ENCODE results near the gene ODAD2. TPM values are rescaled to one million over a fixed set of nuclear protein-coding genes. Genes with fewer than 3 reads are reported as not detected.
A peak's percentile ranks its signal among the peaks of the same experiment; 100 is the strongest.

ODAD2 gene
- total and polyA plus RNA-seq, 2 experiments from 2014 or later = 0.63 to 0.68 TPM

DNA sequence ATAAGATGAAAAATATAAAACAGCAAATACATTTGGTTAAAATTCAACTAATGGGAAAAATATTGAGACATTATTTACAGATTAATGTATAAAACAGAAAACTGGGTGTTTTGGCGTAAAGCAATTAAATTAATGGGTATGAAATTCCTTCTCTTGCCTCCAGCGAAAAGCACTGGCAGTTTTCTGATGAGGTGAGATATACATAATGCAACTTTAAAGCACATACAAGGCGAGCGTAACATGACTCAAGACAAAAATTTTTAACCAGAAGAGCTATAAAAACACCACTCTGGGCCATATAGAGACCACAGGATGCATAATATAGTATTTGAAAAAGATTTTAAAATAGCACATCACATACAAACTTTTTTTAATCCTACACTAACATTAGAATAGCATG, 120.6 kb downstream of the ODAD2 start:
- Histone ChIP-seq H3K9me3 (ENCODE audit: low read depth) (no peaks in the 10 kb centered on the region), H3K36me3 (no peaks in the 10 kb centered on the region), H3K27me3 (no peaks in the 10 kb centered on the region), H3K4me3 (no peak overlapping the region), H3K4me1 (ENCODE audit: low read depth) (no peaks in the 10 kb centered on the region), H3K27ac (no peak overlapping the region)
- DNase-seq (ENCODE audit: low read depth in 1 of 2, low spot score in 1 of 2) = no peak
- TF ChIP-seq, protein P1, sequence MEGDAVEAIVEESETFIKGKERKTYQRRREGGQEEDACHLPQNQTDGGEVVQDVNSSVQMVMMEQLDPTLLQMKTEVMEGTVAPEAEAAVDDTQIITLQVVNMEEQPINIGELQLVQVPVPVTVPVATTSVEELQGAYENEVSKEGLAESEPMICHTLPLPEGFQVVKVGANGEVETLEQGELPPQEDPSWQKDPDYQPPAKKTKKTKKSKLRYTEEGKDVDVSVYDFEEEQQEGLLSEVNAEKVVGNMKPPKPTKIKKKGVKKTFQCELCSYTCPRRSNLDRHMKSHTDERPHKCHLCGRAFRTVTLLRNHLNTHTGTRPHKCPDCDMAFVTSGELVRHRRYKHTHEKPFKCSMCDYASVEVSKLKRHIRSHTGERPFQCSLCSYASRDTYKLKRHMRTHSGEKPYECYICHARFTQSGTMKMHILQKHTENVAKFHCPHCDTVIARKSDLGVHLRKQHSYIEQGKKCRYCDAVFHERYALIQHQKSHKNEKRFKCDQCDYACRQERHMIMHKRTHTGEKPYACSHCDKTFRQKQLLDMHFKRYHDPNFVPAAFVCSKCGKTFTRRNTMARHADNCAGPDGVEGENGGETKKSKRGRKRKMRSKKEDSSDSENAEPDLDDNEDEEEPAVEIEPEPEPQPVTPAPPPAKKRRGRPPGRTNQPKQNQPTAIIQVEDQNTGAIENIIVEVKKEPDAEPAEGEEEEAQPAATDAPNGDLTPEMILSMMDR (IDR thresholded peaks at IDR 0.05; ENCODE audit: low read depth, low read length) = no peak

DNA sequence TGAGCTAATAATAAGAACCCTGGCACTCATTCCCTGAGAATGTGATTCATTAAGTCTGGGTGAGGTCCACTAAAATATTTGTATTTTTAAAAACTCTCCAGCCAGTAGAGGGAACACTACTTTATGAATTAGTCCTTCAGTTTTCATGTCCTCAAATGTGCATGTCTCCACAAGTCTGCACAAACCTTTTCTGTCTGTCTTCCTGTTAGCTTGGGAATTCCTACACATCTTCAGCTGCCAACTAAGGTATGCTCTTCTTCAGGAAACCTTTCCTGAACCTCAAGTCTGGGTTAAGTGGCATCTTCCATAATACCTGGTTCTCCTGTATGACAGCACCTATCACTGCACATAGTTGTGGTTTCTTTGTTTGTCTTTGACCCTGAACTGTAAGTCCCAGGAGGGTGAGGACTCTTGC, 133.7 kb downstream of the ODAD2 start:
- Histone ChIP-seq H3K4me1 (ENCODE audit: low read depth) (no peaks in the 10 kb centered on the region), H3K9me3 (ENCODE audit: low read depth) (no peaks in the 10 kb centered on the region), H3K27me3 (no peaks in the 10 kb centered on the region), H3K4me3 (no peak overlapping the region), H3K36me3 (no peaks in the 10 kb centered on the region), H3K27ac (no peak overlapping the region)
- no peak for DNase-seq (ENCODE audit: low read depth in 1 of 2, low spot score in 1 of 2)
- TF ChIP-seq, protein P1 (IDR thresholded peaks at IDR 0.05; ENCODE audit: low read depth, low read length) = no peak

DNA sequence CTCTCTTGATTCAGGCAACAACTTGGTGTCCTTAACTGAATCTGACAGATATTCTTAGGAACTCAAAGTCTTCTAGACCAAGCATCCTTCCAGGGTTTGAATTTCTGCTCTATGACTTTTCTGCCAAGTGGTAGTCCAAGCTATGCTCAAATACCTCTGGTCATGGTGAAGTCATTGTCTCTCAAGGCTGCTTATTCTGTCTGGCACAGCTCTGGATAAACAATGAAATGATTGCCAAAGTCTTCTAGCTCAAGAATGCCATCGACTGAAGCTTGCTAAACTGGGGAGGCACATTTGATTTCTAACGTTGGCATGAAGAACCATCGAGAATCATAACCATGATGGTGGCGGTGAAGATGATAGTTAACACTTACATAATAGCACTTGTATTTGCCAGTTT, 137.1 kb downstream of the ODAD2 start:
- no peaks in the 10 kb centered on the region for H3K36me3 ChIP-seq
- H3K4me3 ChIP-seq = no peak overlapping the region
- H3K4me1 ChIP-seq (ENCODE audit: low read depth) = peaks cover 14% of the 10 kb centered on the region
- DNase-seq (ENCODE audit: low read depth in 1 of 2, low spot score in 1 of 2) = no peak
- H3K27me3 ChIP-seq = no peaks in the 10 kb centered on the region
- TF ChIP-seq, protein P1 (IDR thresholded peaks at IDR 0.05; ENCODE audit: low read depth, low read length) = no peak
- H3K27ac ChIP-seq = no peak overlapping the region
- H3K9me3 ChIP-seq (ENCODE audit: low read depth) = no peaks in the 10 kb centered on the region

DNA sequence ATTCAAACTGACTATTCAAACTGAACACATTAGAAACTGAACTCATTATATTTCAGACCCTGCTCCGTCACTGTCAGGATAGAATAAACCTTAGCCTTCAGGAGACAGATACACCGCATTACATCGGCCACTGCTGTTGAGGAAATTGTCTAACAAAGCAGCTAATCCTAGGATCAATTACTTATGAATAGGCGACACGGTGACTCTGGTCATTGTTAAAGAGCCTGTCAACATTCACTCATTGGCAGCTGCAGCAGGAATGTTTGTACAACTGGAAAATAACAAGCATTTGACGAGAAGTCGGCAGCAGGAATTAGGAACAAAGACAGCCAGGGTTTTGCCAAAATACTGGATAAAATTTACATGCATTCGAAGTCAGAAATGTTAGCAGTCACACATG, 141.3 kb downstream of the ODAD2 start:
- H3K4me1 ChIP-seq (ENCODE audit: low read depth) = peaks cover 14% of the 10 kb centered on the region
- no peaks in the 10 kb centered on the region for H3K9me3 ChIP-seq (ENCODE audit: low read depth)
- no peak overlapping the region for H3K27ac ChIP-seq
- H3K4me3 ChIP-seq = no peak overlapping the region
- TF ChIP-seq, protein P1 (IDR thresholded peaks at IDR 0.05; ENCODE audit: low read depth, low read length) = no peak
- peak in 1 of 2 donors; percentile 65 for DNase-seq (ENCODE audit: low read depth in 1 of 2, low spot score in 1 of 2)
- no peaks in the 10 kb centered on the region for H3K36me3 ChIP-seq
- H3K27me3 ChIP-seq = no peaks in the 10 kb centered on the region

DNA sequence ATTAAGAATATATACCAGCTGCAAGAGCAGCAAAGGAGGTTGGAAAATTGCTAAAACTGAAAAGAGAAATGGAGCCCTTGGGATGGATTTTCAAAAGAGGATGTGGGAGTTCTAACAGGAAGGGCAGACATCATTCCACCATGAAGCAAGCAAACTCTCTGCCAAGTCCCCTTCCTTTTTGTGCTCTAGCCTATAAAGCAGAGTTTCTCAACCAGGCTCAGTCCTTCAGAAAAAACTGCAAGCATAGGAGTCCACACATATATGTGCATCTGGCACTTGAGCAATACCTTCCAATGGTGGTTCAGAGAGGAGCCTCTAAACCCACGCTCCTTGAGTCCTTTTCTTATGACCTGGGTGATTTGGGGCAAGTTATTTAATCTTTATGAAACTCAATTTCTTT, 154.7 kb downstream of the ODAD2 start:
- Histone ChIP-seq H3K4me1 (ENCODE audit: low read depth) (no peaks in the 10 kb centered on the region), H3K4me3 (no peak overlapping the region), H3K36me3 (no peaks in the 10 kb centered on the region), H3K27me3 (no peaks in the 10 kb centered on the region), H3K27ac (no peak overlapping the region), H3K9me3 (ENCODE audit: low read depth) (no peaks in the 10 kb centered on the region)
- no peak for DNase-seq (ENCODE audit: low read depth in 1 of 2, low spot score in 1 of 2)
- TF ChIP-seq, protein P1 (IDR thresholded peaks at IDR 0.05; ENCODE audit: low read depth, low read length) = no peak

DNA sequence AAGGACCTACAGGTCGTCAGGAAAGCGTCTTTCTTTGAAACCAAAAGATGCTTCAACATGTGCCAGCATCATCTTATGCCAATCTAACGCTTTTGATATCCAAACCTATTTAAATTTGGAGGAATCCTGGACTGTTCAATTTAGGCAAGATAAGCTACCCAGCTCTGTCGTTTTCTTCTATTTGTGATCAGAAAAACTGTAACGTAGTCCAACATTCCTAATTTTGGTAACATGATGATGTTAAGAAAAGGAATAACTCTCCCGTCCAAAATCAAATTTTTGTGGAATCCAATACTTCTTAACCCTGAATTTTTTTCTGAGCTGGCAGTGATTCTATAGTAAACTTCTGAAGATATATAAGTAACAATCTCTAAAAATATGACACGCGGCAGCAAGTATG, 160.0 kb downstream of the ODAD2 start:
- TF ChIP-seq, protein P1 (IDR thresholded peaks at IDR 0.05; ENCODE audit: low read depth, low read length) = no peak
- Histone ChIP-seq H3K4me1 (ENCODE audit: low read depth) (no peaks in the 10 kb centered on the region), H3K36me3 (no peaks in the 10 kb centered on the region), H3K27me3 (no peaks in the 10 kb centered on the region), H3K27ac (no peak overlapping the region), H3K4me3 (no peak overlapping the region), H3K9me3 (ENCODE audit: low read depth) (no peaks in the 10 kb centered on the region)
- no peak for DNase-seq (ENCODE audit: low read depth in 1 of 2, low spot score in 1 of 2)

Data from cardiac muscle cell (in vitro differentiated cells and primary cell).